K562 (cell line): ENCODE measurements around the gene SACS. TPM values are rescaled to one million over a fixed set of nuclear protein-coding genes. Genes with fewer than 3 reads are reported as not detected.

ENCODE experiments used
- ATAC-seq: fragments of 200-7000 bp; cut with Tn5 transposase; 3 replicates; pipeline ENCODE4 v1.9.1; 2020; ENCODE audit warnings: moderate library complexity
- BruUV-seq: library from RNA; stranded (reverse); fragments of 400-500 nt; replicated peaks from 2 replicates; lab custom pipeline; 2021; lab: Mats Ljungman, UMichigan
- CTCF ChIA-PET: fragments of 300-600 bp; formaldehyde crosslinking; extraction: SDS; loops from one replicate; lab custom pipeline; 2021; ENCODE audit warnings: low intra/inter-chr PET ratio; lab: Yijun Ruan, JAX
- POLR2A ChIA-PET: fragments of 300-600, 350-650 bp; sonication (Branson Sonifier 250); formaldehyde crosslinking; extraction: SDS; loops from one replicate; lab custom pipeline; 2021; ENCODE audit warnings: antibody characterized with exemption, inconsistent platforms; lab: Yijun Ruan, JAX
- DNase-seq, 4 experiments: peaks; one replicate each; pipeline versions ENCODE4 v3.0.0 to v3.0.0-alpha.2; 2011 to 2018; ENCODE audit warnings: low spot score in 3 of 4, mixed read lengths in 3 of 4; ENCODE audit errors: extremely low read depth in 1 of 4
- FAIRE-seq: peaks from 2 replicates; lab custom pipeline; 2011; peaks lifted over from hg19 to GRCh38; lab: Jason Lieb, UNC
- H2AFZ ChIP-seq: 2 replicates; pipeline ENCODE4 v1.6.0; 2011; ENCODE audit warnings: low read depth, low read length, control low read depth, inconsistent platforms
- H3K27ac ChIP-seq: fragments of 200-600 bp; 3 replicates; pipeline ENCODE4 v1.8.0; 2011; ENCODE audit warnings: low read depth, mild to moderate bottlenecking, control low read depth, inconsistent platforms, low read length, moderate library complexity, mixed read lengths; ENCODE audit errors: extremely low read depth
- H3K27me3 ChIP-seq, 2 experiments: fragments of 300-600 bp in 1 of 2; 2 replicates in 1 of 2; 3 replicates in 1 of 2; pipeline versions ENCODE4 v1.6.0 to v1.8.0; 2011; ENCODE audit warnings: inconsistent platforms in 2 of 2, low read length in 2 of 2, mild to moderate bottlenecking in 1 of 2, mixed read lengths in 1 of 2, moderate library complexity in 1 of 2; ENCODE audit not compliant: control insufficient read depth in 2 of 2, insufficient read depth in 2 of 2
- H3K36me3 ChIP-seq: fragments of 300-600 bp; 3 replicates; pipeline ENCODE4 v1.8.0; 2011; ENCODE audit warnings: mild to moderate bottlenecking, low read length, inconsistent platforms; ENCODE audit not compliant: control insufficient read depth, insufficient read depth
- H3K4me1 ChIP-seq, 2 experiments: fragments of 200-600 bp in 1 of 2; replicated peaks in 1 of 2; 2 replicates in 1 of 2; 3 replicates in 1 of 2; pipeline versions ENCODE4 v1.5.1 to v1.8.0; 2011; ENCODE audit warnings: inconsistent platforms in 2 of 2, low read length in 2 of 2, mild to moderate bottlenecking in 1 of 2, mixed read lengths in 1 of 2, moderate library complexity in 1 of 2; ENCODE audit not compliant: control insufficient read depth in 2 of 2, insufficient read depth in 2 of 2
- H3K4me2 ChIP-seq: 2 replicates; pipeline ENCODE4 v1.6.1; 2011; ENCODE audit warnings: low read length, control low read depth, inconsistent platforms, mixed read lengths; ENCODE audit not compliant: insufficient read depth
- H3K4me3 ChIP-seq: fragments of 200-600 bp; sonication (generic), shearing (Covaris generic); 2 replicates; pipeline ENCODE4 v1.5.1; 2016; ENCODE audit warnings: control low read depth, inconsistent platforms
- H3K79me2 ChIP-seq: fragments of 200-600 bp; 3 replicates; pipeline ENCODE4 v1.8.0; 2011; ENCODE audit warnings: low read length, inconsistent platforms; ENCODE audit not compliant: control insufficient read depth, insufficient read depth
- H3K9ac ChIP-seq, 2 experiments: 2 replicates each; pipeline versions ENCODE4 v1.6.0 to v1.6.1; 2011; ENCODE audit warnings: low read depth in 2 of 2, low read length in 2 of 2, control low read depth in 1 of 2, inconsistent platforms in 1 of 2, mild to moderate bottlenecking in 1 of 2, mixed read lengths in 1 of 2; ENCODE audit not compliant: insufficient read depth in 1 of 2
- H3K9me1 ChIP-seq: one replicate; pipeline ENCODE4 v1.6.0; 2011; ENCODE audit warnings: inconsistent platforms, mild to moderate bottlenecking, low read length, moderate library complexity; ENCODE audit not compliant: control insufficient read depth, insufficient read depth
- H3K9me3 ChIP-seq: replicated peaks from 2 replicates; pipeline ENCODE4 v1.5.1; 2011; ENCODE audit warnings: low read depth, low read length, inconsistent platforms; ENCODE audit not compliant: control insufficient read depth, insufficient read depth
- H4K20me1 ChIP-seq: replicated peaks from 2 replicates; pipeline ENCODE4 v1.6.1; 2011; ENCODE audit warnings: low read length, inconsistent platforms, mixed read lengths; ENCODE audit not compliant: control insufficient read depth, insufficient read depth
- CBX8 ChIP-seq: fragments of 200-600 bp; sonication (generic); IDR thresholded peaks from 2 replicates; pipeline ENCODE4 v1.6.1; 2012; ENCODE audit warnings: borderline replicate concordance, mixed run types, low read depth, mild to moderate bottlenecking, moderate library complexity, mixed read lengths, low read length, control low read depth, inconsistent platforms; ENCODE audit not compliant: poor library complexity, severe bottlenecking; ENCODE audit errors: extremely low read depth
- CEBPG ChIP-seq, 3 experiments: fragments of 200-800 bp in 1 of 3; sonication (Bioruptor generic) in 1 of 3; sonication (generic) in 1 of 3; formaldehyde crosslinking in 1 of 3; IDR thresholded peaks in 2 of 3; conservative IDR thresholded peaks in 1 of 3; 2 replicates each; pipeline versions ENCODE4 v1.6.1 to v1.8.0; 2016 to 2022; ENCODE audit warnings: missing compliant biosample characterization in 2 of 3, missing genetic modification characterization in 2 of 3, mild to moderate bottlenecking in 1 of 3, missing genetic modification reagents in 1 of 3
- CHD4 ChIP-seq: fragments of 200-600 bp; sonication (generic); IDR thresholded peaks from 3 replicates; pipeline ENCODE4 v1.6.1; 2012; ENCODE audit warnings: low read depth, mild to moderate bottlenecking, mixed read lengths, low read length, inconsistent platforms; ENCODE audit not compliant: insufficient read depth, insufficient replicate concordance, poor library complexity, severe bottlenecking
- ETV6 ChIP-seq, 3 experiments: fragments of 150-350 bp in 1 of 3; sonication (generic) in 1 of 3; formaldehyde crosslinking in 1 of 3; IDR thresholded peaks; 2 replicates each; pipeline versions ENCODE4 v1.6.1 to v1.8.0; 2014 to 2022; ENCODE audit warnings: borderline replicate concordance in 2 of 3, low read depth in 2 of 3, antibody characterized with exemption in 1 of 3, low read length in 1 of 3, mild to moderate bottlenecking in 1 of 3, missing genetic modification reagents in 1 of 3
- KDM4B ChIP-seq, 2 experiments: fragments of 450-650 bp in 1 of 2; sonication (generic) in 1 of 2; IDR thresholded peaks; 2 replicates each; pipeline ENCODE4 v1.6.1; 2016 to 2017; ENCODE audit warnings: borderline replicate concordance in 2 of 2, antibody characterized with exemption in 1 of 2, low read depth in 1 of 2, mild to moderate bottlenecking in 1 of 2
- RFX1 ChIP-seq: fragments of 450-650 bp; IDR thresholded peaks from 2 replicates; pipeline ENCODE4 v1.6.1; 2016; ENCODE audit warnings: mild to moderate bottlenecking, moderate library complexity
- SETDB1 ChIP-seq: IDR thresholded peaks from one replicate; pipeline ENCODE4 v1.6.1; 2012; ENCODE audit warnings: low read length, control low read depth, inconsistent platforms
- SNRNP70 ChIP-seq: fragments of 200-400 bp; formaldehyde crosslinking; optimal IDR thresholded peaks from 2 replicates; pipeline ENCODE3; 2017; ENCODE audit warnings: low read depth, low read length
- ZNF589 ChIP-seq: fragments of 200-800 bp; sonication (Bioruptor generic); IDR thresholded peaks from 2 replicates; pipeline ENCODE4 v1.6.1; 2016; ENCODE audit warnings: low read depth, missing genetic modification characterization, missing compliant biosample characterization
- ZNF75A ChIP-seq: fragments of 450-650 bp; formaldehyde crosslinking; IDR thresholded peaks from 2 replicates; pipeline ENCODE4 v1.4.0; 2020; ENCODE audit warnings: mild to moderate bottlenecking
- WGBS: fragments of 100-300 bp; shearing (Covaris generic); methylation state at CpG from one replicate; pipeline ENCODE4 v1.1.6; 2016; ENCODE audit warnings: low coverage, mixed read lengths; ENCODE audit not compliant: insufficient coverage; ENCODE audit errors: missing lambda C conversion rate; 5-methylcytosine and 5-hydroxymethylcytosine counted together
- in situ Hi-C: fragments of 300-500 bp; cut with MboI; formaldehyde crosslinking; loops from 4 replicates; pipeline ENCODE4 v1.15.0; 2018; ENCODE audit warnings: inconsistent platforms, mixed read lengths
- intact Hi-C: fragments of 100-400 bp; cut with micrococcal nuclease; formaldehyde crosslinking; loops from 2 replicates; pipeline ENCODE4 v1.14.2; 2022
- polyA plus RNA-seq, 8 experiments: library from polyadenylated mRNA; depleted of rRNA in 4 of 8; stranded (reverse) in 5 of 8; unstranded in 3 of 8; fragments of >200 nt; fragmentation: Nextera tagmentation in 2 of 8; fragmentation: Illumina TruSeq in 1 of 8; extraction: Ambion mirVana in 2 of 8; extraction: Trizol in 1 of 8; gene quantifications; 2 replicates each; pipeline versions ENCODE4 v1.2.1 to v1.2.3, GENCODE V29; 2011 to 2014; ENCODE audit warnings: inconsistent platforms in 1 of 8, missing spikeins in 1 of 8
- total RNA-seq, 7 experiments: library from RNA; depleted of rRNA in 6 of 7; stranded (reverse); fragments of >200 nt in 6 of 7; fragmentation: Illumina TruSeq in 2 of 7; extraction: Trizol in 2 of 7; gene quantifications; 2 replicates each; pipeline versions ENCODE4 v1.2.1 to v1.2.3, GENCODE V29; 2011 to 2021; ENCODE audit warnings: low replicate concordance in 1 of 7
- TF ChIP-seq, protein P1 (sequence below): sonication (generic); formaldehyde crosslinking; IDR thresholded peaks from 2 replicates; pipeline ENCODE4 v1.9.0; 2022; ENCODE audit warnings: mild to moderate bottlenecking, missing genetic modification reagents
- TF ChIP-seq, protein P2 (sequence below): fragments of 450-650 bp; formaldehyde crosslinking; IDR thresholded peaks from 2 replicates; pipeline ENCODE4 v1.4.0; 2020; ENCODE audit warnings: mild to moderate bottlenecking, moderate library complexity
- TF ChIP-seq, protein P3 (sequence below): fragments of 450-650 bp; IDR thresholded peaks from 2 replicates; pipeline ENCODE4 v1.6.1; 2018; ENCODE audit not compliant: partially characterized antibody

The SACS gene
- total and polyA plus RNA-seq, 9 of the 15 experiments (the other 6 are each of a cell fraction or from before 2014, with no cell fraction given), result 4.7 to 28.2 (median 18.9) TPM

DNA sequence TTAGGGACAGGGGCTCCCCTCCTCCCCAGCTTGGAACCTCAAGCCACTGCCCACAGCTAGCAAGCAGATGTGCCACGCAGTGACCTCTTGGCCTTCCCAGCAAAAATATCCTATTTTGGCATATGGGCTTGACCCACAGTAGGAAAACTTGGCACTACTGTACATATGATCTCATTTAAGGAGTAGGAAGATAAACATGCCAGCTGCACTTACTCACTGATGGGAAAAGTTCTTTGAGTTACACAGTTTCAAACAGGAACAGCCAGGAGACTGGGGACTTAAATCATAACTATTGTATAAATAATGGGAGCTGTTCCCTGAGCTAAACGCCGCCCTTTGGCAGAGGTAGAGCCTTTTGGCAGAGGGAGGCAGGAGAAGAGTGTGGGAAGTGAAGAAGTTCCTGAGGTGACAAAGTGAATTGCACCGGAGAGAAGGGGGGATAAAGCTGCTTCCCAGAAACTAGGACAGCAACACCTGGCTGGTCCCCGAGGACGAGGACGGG lies 6.1 kb downstream of the SACS start:
- H3K4me2 ChIP-seq, result peak overlapping the region; percentile 37; the same call in 1 of the 2 replicates
- H3K9me3 ChIP-seq, result no peaks in the 10 kb centered on the region
- no peak overlapping the region for H3K9ac ChIP-seq
- H4K20me1 ChIP-seq, result no peaks in the 10 kb centered on the region
- TF ChIP-seq KDM4B (IDR thresholded peaks at IDR 0.05; ENCODE audit: borderline replicate concordance in 2 of 2, low read depth in 1 of 2) (no peak), ZNF75A (CRISPR knock-in tag) (no peak), CHD4 (no peak), ZNF589 (no peak), ETV6 (IDR thresholded peaks at IDR 0.05; ENCODE audit: borderline replicate concordance in 1 of 2, low read depth in 2 of 2, low read length in 1 of 2) (no peak), ETV6 (CRISPR knock-in tag; IDR thresholded peaks at IDR 0.05; ENCODE audit: borderline replicate concordance) (no peak), CEBPG (CRISPR knock-in tag; IDR thresholded peaks at IDR 0.05) (no peak), CEBPG (tag; conservative IDR thresholded peaks at IDR 0.05 in 1 of 2, IDR thresholded peaks at IDR 0.05 in 1 of 2) (no peak), SNRNP70 (no peak), RFX1 (no peak), CBX8 (no peak), SETDB1 (no peak)
- TF ChIP-seq, protein P1, sequence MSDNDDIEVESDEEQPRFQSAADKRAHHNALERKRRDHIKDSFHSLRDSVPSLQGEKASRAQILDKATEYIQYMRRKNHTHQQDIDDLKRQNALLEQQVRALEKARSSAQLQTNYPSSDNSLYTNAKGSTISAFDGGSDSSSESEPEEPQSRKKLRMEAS (CRISPR knock-in tag), result no peak
- TF ChIP-seq, protein P2, sequence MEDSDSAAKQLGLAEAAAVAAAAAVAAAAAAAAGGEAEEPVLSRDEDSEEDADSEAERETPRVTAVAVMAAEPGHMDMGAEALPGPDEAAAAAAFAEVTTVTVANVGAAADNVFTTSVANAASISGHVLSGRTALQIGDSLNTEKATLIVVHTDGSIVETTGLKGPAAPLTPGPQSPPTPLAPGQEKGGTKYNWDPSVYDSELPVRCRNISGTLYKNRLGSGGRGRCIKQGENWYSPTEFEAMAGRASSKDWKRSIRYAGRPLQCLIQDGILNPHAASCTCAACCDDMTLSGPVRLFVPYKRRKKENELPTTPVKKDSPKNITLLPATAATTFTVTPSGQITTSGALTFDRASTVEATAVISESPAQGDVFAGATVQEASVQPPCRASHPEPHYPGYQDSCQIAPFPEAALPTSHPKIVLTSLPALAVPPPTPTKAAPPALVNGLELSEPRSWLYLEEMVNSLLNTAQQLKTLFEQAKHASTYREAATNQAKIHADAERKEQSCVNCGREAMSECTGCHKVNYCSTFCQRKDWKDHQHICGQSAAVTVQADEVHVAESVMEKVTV, result no peak
- TF ChIP-seq, protein P3, sequence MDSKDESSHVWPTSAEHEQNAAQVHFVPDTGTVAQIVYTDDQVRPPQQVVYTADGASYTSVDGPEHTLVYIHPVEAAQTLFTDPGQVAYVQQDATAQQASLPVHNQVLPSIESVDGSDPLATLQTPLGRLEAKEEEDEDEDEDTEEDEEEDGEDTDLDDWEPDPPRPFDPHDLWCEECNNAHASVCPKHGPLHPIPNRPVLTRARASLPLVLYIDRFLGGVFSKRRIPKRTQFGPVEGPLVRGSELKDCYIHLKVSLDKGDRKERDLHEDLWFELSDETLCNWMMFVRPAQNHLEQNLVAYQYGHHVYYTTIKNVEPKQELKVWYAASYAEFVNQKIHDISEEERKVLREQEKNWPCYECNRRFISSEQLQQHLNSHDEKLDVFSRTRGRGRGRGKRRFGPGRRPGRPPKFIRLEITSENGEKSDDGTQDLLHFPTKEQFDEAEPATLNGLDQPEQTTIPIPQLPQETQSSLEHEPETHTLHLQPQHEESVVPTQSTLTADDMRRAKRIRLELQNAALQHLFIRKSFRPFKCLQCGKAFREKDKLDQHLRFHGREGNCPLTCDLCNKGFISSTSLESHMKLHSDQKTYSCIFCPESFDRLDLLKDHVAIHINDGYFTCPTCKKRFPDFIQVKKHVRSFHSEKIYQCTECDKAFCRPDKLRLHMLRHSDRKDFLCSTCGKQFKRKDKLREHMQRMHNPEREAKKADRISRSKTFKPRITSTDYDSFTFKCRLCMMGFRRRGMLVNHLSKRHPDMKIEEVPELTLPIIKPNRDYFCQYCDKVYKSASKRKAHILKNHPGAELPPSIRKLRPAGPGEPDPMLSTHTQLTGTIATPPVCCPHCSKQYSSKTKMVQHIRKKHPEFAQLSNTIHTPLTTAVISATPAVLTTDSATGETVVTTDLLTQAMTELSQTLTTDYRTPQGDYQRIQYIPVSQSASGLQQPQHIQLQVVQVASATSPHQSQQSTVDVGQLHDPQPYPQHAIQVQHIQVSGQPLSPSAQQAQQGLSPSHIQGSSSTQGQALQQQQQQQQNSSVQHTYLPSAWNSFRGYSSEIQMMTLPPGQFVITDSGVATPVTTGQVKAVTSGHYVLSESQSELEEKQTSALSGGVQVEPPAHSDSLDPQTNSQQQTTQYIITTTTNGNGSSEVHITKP, result no peak
- H3K79me2 ChIP-seq, result no peaks in the 10 kb centered on the region
- 40% methylated on average over 4 of the region's 7 CpGs for WGBS
- no peak for ATAC-seq
- no peak overlapping the region for H3K4me3 ChIP-seq
- H3K27me3 ChIP-seq, result no peaks in the 10 kb centered on the region
- FAIRE-seq, result no peak
- no peak overlapping the region for H3K27ac ChIP-seq
- DNase-seq, result no peak
- H2AFZ ChIP-seq, result peak overlapping the region; percentile 65
- BruUV-seq, result no TSS peak
- H3K9me1 ChIP-seq, result no peaks in the 10 kb centered on the region
- in situ Hi-C loops (no loop called here), intact Hi-C loops (no loop called here)
- CTCF ChIA-PET, result no interaction called here
- H3K36me3 ChIP-seq, result no peaks in the 10 kb centered on the region
- peaks cover 0 to 6% of the 10 kb centered on the region in 2 experiments; a peak in 3 of 5 replicates for H3K4me1 ChIP-seq
- POLR2A ChIA-PET, result no interaction called here
